ENCODE measurements around the gene CYP19A1. TPM values are rescaled to one million over a fixed set of nuclear protein-coding genes. Genes with fewer than 3 reads are reported as not detected.

CYP19A1 gene
- polyA plus RNA-seq, 1 of the 3 experiments (the other 2 are of a cell fraction) = 0.03 TPM

GRCh38 chr15:51184627-51185026, 153.8 kb downstream of the CYP19A1 start:
- 45% methylated on average over 3 of the region's 6 CpGs for WGBS (ENCODE audit: low lambda C conversion rate)
- Histone ChIP-seq H3K4me3 (ENCODE audit: low read depth in 2 of 2, low read length in 1 of 2) (no peak overlapping the region), H3K9ac (no peak overlapping the region), H2AFZ (ENCODE audit: low read depth) (no peak overlapping the region), H3K4me2 (no peak overlapping the region), H3K27me3 (ENCODE audit: insufficient read depth) (peaks cover 23% of the 10 kb centered on the region; the same call in 1 of the 2 replicates), H4K20me1 (ENCODE audit: insufficient read depth) (no peaks in the 10 kb centered on the region), H3K9me2 (no peaks in the 10 kb centered on the region), H3K36me3 (replicated peaks in 1 of 2; ENCODE audit: control insufficient read depth in 1 of 2, insufficient read depth in 2 of 2, low read length in 1 of 2) (no peaks in the 10 kb centered on the region), H3K27ac (ENCODE audit: low read depth in 2 of 2, low read length in 1 of 2) (no peak overlapping the region), H3F3A (replicated peaks; ENCODE audit: insufficient read depth) (no peaks in the 10 kb centered on the region), H3K9me3 (no peaks in the 10 kb centered on the region), H3K79me2 (ENCODE audit: insufficient read depth) (no peaks in the 10 kb centered on the region), H3K4me1 (ENCODE audit: control insufficient read depth in 1 of 2, insufficient read depth in 2 of 2, low read depth in 1 of 2, low read length in 1 of 2) (no peaks in the 10 kb centered on the region)
- ChIA-PET CTCF (interaction anchor here (3.7 to 4.9 kb wide), 2 partner anchors 8 to 22 kb away, joined by 31 to 41 read pairs; no protein-coding TSS in a partner anchor), POLR2A (no interaction called here)
- DNase-seq = no peak
- TF ChIP-seq TEAD4 (IDR thresholded peaks at IDR 0.05; ENCODE audit: borderline replicate concordance, insufficient read depth) (no peak), USF1 (IDR thresholded peaks at IDR 0.05; ENCODE audit: borderline replicate concordance, low read depth) (no peak), RFX5 (IDR thresholded peaks at IDR 0.05; ENCODE audit: low read length) (no peak), JUND (IDR thresholded peaks at IDR 0.05) (no peak)

DNA sequence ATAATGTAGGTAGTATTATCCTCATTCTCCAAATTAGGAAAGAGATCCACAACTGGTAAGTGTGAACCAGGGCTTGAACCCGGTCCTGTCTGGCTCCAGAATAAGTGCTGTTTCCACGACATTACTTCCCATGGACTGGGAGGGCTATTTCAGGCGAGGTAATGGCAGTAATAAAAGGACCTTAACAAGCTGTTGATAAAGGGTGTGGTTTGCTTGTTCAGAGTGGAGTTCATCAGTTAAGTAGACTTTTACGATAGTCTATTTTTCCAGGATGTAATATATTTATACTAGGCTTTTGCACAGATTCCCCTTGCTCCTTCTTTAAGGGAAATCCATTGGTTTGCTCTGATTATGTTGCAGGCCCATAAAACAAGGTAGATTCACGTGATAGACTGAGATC, 155.3 kb downstream of the CYP19A1 start:
- Histone ChIP-seq H3F3A (replicated peaks; ENCODE audit: insufficient read depth) (no peaks in the 10 kb centered on the region), H3K4me2 (no peak overlapping the region), H3K9me2 (no peaks in the 10 kb centered on the region), H4K20me1 (ENCODE audit: insufficient read depth) (no peaks in the 10 kb centered on the region), H3K27me3 (ENCODE audit: insufficient read depth) (peaks cover 23% of the 10 kb centered on the region; the same call in 1 of the 2 replicates), H3K79me2 (ENCODE audit: insufficient read depth) (no peaks in the 10 kb centered on the region), H3K9me3 (no peaks in the 10 kb centered on the region), H3K4me1 (ENCODE audit: control insufficient read depth in 1 of 2, insufficient read depth in 2 of 2, low read depth in 1 of 2, low read length in 1 of 2) (no peaks in the 10 kb centered on the region), H3K36me3 (replicated peaks in 1 of 2; ENCODE audit: control insufficient read depth in 1 of 2, insufficient read depth in 2 of 2, low read length in 1 of 2) (no peaks in the 10 kb centered on the region), H3K4me3 (ENCODE audit: low read depth in 2 of 2, low read length in 1 of 2) (no peak overlapping the region), H3K27ac (ENCODE audit: low read depth in 2 of 2, low read length in 1 of 2) (no peak overlapping the region), H2AFZ (ENCODE audit: low read depth) (no peak overlapping the region), H3K9ac (no peak overlapping the region)
- DNase-seq = no peak
- TF ChIP-seq FOSL2 (IDR thresholded peaks at IDR 0.05; ENCODE audit: borderline replicate concordance, low read depth) = no peak
- no peak for TF ChIP-seq TEAD4 (IDR thresholded peaks at IDR 0.05; ENCODE audit: borderline replicate concordance, insufficient read depth)
- TF ChIP-seq USF2 (IDR thresholded peaks at IDR 0.05; ENCODE audit: borderline replicate concordance, low read depth, low read length) = no peak
- no peak for TF ChIP-seq SMC3 (IDR thresholded peaks at IDR 0.05; ENCODE audit: low read depth, low read length)
- no peak for TF ChIP-seq FOXJ3 (CRISPR knock-in tag; IDR thresholded peaks at IDR 0.05)
- no peak for TF ChIP-seq JUND (IDR thresholded peaks at IDR 0.05)
- no peak for TF ChIP-seq EP300 (IDR thresholded peaks at IDR 0.05; ENCODE audit: borderline replicate concordance in 1 of 2, low read depth in 1 of 2, low read length in 1 of 2)
- TF ChIP-seq RXRA (IDR thresholded peaks at IDR 0.05; ENCODE audit: borderline replicate concordance, low read depth) = no peak
- TF ChIP-seq ELF1 (IDR thresholded peaks at IDR 0.05) = no peak
- TF ChIP-seq ZBTB33 (IDR thresholded peaks at IDR 0.05; ENCODE audit: borderline replicate concordance, low read depth) = no peak
- no peak for TF ChIP-seq GATA2 (CRISPR knock-in tag; IDR thresholded peaks at IDR 0.05)
- TF ChIP-seq IRF3 (IDR thresholded peaks at IDR 0.05; ENCODE audit: low read depth, low read length) = no peak
- no peak for TF ChIP-seq YY1 (IDR thresholded peaks at IDR 0.05; ENCODE audit: low read depth)
- TF ChIP-seq USF1 (IDR thresholded peaks at IDR 0.05; ENCODE audit: borderline replicate concordance, low read depth) = no peak
- TF ChIP-seq RAD21 (IDR thresholded peaks at IDR 0.05; ENCODE audit: low read length) = no peak
- no peak for TF ChIP-seq FOXM1 (IDR thresholded peaks at IDR 0.05; ENCODE audit: low read depth)
- no peak for TF ChIP-seq NRF1 (IDR thresholded peaks at IDR 0.05; ENCODE audit: low read depth, low read length)
- TF ChIP-seq GABPA (IDR thresholded peaks at IDR 0.05; ENCODE audit: low read depth) = no peak
- CTCF ChIA-PET = interaction anchor here (0.6 to 4.9 kb wide), 3 partner anchors 10 to 20 kb away, joined by 3 to 41 read pairs (median 31); no protein-coding TSS in a partner anchor
- POLR2A ChIA-PET = no interaction called here
- WGBS (ENCODE audit: low lambda C conversion rate) = 34% methylated on average over 5 of the region's 5 CpGs

Measured in SK-N-SH (cell line).